ENCODE results near the gene CHSY3. TPM values are rescaled to one million over a fixed set of nuclear protein-coding genes. Genes with fewer than 3 reads are reported as not detected.
A peak's percentile ranks its signal among the peaks of the same experiment; 100 is the strongest.

The CHSY3 gene
- total RNA-seq, 1 donor from 2014 or later = not detected

DNA sequence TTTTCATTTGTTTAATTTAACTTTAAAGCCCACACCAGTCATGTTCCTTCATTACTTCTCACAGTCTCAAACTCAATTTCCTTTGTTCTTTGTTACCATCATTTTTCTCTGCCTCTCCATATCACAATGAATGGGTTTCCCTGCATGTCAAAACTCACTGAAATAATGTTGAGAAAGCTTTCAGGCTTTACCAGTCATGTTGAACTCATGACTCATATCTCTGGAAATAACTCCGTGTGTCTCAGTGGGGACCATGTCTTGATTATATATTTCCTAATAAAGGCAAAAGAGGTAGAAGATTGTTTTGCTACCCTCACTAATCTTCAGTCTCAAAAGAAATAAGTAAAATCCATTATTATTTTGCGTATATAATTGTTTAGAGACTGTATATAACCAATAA lies 231.2 kb downstream of the CHSY3 start:
- Mint-ChIP-seq H3K27ac (ENCODE audit: unreplicated experiment) (peak overlapping the region; percentile 48), H3K27me3 (ENCODE audit: unreplicated experiment) (peaks cover 2% of the 10 kb centered on the region), H3K9me3 (ENCODE audit: unreplicated experiment) (no peaks in the 10 kb centered on the region), H3K4me1 (ENCODE audit: low read depth, unreplicated experiment) (peaks cover 23% of the 10 kb centered on the region), H3K4me3 (ENCODE audit: unreplicated experiment) (no peak overlapping the region), H3K36me3 (ENCODE audit: unreplicated experiment) (no peaks in the 10 kb centered on the region)
- no peak for TF ChIP-seq CTCF (IDR thresholded peaks at IDR 0.05; ENCODE audit: partially characterized antibody, unreplicated experiment)
- no peak for DNase-seq

GRCh38 chr5:130136300-130136699 lies 232.0 kb downstream of the CHSY3 start:
- Mint-ChIP-seq H3K27me3 (ENCODE audit: unreplicated experiment) (peaks cover 2% of the 10 kb centered on the region), H3K36me3 (ENCODE audit: unreplicated experiment) (no peaks in the 10 kb centered on the region), H3K9me3 (ENCODE audit: unreplicated experiment) (no peaks in the 10 kb centered on the region), H3K27ac (ENCODE audit: unreplicated experiment) (peak overlapping the region; percentile 62), H3K4me3 (ENCODE audit: unreplicated experiment) (peak overlapping the region; percentile 9), H3K4me1 (ENCODE audit: low read depth, unreplicated experiment) (peaks cover 23% of the 10 kb centered on the region)
- TF ChIP-seq CTCF (IDR thresholded peaks at IDR 0.05; ENCODE audit: partially characterized antibody, unreplicated experiment) = no peak
- DNase-seq = no peak

DNA sequence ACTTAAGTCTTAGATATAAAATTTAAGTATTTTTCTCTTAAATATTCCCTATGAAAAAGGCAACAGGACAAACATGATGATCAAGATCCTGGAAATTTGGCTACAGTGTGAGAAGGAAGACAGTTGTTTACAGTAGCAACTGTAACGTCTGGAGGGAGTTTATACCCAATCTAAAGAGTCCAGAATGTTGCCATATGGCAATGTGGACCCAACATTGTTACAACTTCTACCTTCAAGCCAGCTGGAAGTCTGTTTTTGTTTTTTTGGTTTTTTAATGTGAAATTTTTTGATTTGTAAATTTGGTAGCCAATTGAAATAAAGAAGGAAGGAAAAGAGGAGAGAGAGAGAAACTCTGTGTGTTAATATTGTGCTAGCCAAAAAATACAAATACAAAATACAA lies 233.4 kb downstream of the CHSY3 start:
- Mint-ChIP-seq H3K4me1 (ENCODE audit: low read depth, unreplicated experiment) (peaks cover 23% of the 10 kb centered on the region), H3K27me3 (ENCODE audit: unreplicated experiment) (peaks cover 2% of the 10 kb centered on the region), H3K27ac (ENCODE audit: unreplicated experiment) (peak overlapping the region; percentile 44), H3K9me3 (ENCODE audit: unreplicated experiment) (no peaks in the 10 kb centered on the region), H3K36me3 (ENCODE audit: unreplicated experiment) (no peaks in the 10 kb centered on the region), H3K4me3 (ENCODE audit: unreplicated experiment) (no peak overlapping the region)
- TF ChIP-seq CTCF (IDR thresholded peaks at IDR 0.05; ENCODE audit: partially characterized antibody, unreplicated experiment) = no peak
- DNase-seq = no peak

DNA sequence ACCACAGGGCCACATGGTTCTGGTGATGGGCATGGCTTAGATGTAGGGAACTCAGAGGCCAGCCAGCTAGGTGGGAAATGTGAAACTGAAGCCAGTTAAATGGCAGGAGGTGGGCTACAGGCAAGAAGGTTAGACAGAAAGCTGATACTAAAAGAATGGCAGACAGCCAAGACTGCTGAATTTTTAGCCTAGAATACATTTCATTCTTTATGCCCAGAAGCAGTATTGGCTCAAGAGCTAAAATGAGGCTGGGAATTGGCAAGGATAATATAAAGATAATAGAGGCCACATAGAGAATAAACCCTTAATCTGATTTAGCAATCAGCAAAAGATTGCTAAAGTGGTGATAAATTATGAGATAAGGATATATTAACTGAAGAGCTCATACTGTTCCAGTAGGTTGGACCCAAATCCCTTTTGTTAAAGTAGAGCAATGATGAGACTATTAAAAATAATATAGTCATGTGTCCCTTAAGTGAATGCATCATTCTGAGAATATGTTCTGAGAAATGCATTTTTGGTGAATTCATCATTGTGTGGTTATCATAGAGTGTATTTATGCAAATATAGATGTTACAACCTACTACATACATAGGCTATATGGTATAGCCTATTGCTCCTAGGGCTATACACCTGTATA lies 234.3 kb downstream of the CHSY3 start:
- no peaks in the 10 kb centered on the region for H3K36me3 Mint-ChIP-seq (ENCODE audit: unreplicated experiment)
- peaks cover 2% of the 10 kb centered on the region for H3K27me3 Mint-ChIP-seq (ENCODE audit: unreplicated experiment)
- no peak overlapping the region for H3K27ac Mint-ChIP-seq (ENCODE audit: unreplicated experiment)
- no peak for TF ChIP-seq CTCF (IDR thresholded peaks at IDR 0.05; ENCODE audit: partially characterized antibody, unreplicated experiment)
- H3K4me1 Mint-ChIP-seq (ENCODE audit: low read depth, unreplicated experiment) = peaks cover 23% of the 10 kb centered on the region
- no peak overlapping the region for H3K4me3 Mint-ChIP-seq (ENCODE audit: unreplicated experiment)
- no peaks in the 10 kb centered on the region for H3K9me3 Mint-ChIP-seq (ENCODE audit: unreplicated experiment)
- DNase-seq = no peak

DNA sequence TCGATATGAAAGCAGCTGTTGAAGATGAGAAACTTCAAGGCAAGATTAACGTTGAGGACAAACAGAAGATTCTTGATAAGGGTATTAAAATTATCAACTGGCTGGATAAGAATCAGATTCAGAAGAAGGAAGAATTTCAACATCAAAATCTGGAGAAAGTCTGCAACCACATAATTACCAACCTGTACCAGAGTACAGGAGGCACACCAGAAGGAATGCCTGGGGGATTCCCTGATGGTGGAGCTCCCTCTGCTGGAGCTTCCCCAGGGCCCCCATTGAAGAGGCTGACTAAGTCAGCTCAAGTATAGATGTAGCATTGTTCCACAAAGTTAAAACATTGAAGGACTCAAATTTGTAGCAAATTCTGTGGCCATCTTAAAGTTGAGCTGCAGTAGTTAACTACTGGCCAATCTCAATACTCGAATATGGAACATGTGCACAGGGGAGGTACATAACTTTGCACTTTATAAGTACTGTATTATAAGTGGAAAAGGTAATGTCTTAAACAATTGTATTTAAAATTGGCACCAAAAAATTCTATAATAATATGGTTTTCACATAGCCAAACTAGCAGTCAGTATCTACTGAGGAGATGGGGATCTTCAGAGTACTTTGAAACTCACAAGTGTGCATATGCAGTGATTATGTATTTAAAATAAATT lies 237.5 kb downstream of the CHSY3 start:
- Mint-ChIP-seq H3K27ac (ENCODE audit: unreplicated experiment) (no peak overlapping the region), H3K27me3 (ENCODE audit: unreplicated experiment) (peaks cover 2% of the 10 kb centered on the region), H3K4me1 (ENCODE audit: low read depth, unreplicated experiment) (peaks cover 16% of the 10 kb centered on the region), H3K4me3 (ENCODE audit: unreplicated experiment) (no peak overlapping the region), H3K9me3 (ENCODE audit: unreplicated experiment) (peaks cover 2% of the 10 kb centered on the region), H3K36me3 (ENCODE audit: unreplicated experiment) (no peaks in the 10 kb centered on the region)
- DNase-seq = peak; percentile 62
- peak; percentile 38 for TF ChIP-seq CTCF (IDR thresholded peaks at IDR 0.05; ENCODE audit: partially characterized antibody, unreplicated experiment)
